Karpas-422 (cell line): ENCODE results near the gene UBE2J2. TPM values are rescaled to one million over a fixed set of nuclear protein-coding genes. Genes with fewer than 3 reads are reported as not detected.

Experiments
- DNase-seq: peaks from one replicate; pipeline ENCODE4 v3.0.0-alpha.2; 2015
- H2AFZ ChIP-seq: fragments of 200-600 bp; sonication (generic); 2 replicates; pipeline ENCODE4 v1.6.1; 2014; ENCODE audit warnings: antibody characterized with exemption, low read length, mixed read lengths
- H3K27ac ChIP-seq: fragments of 200-600 bp; sonication (generic); 2 replicates; pipeline ENCODE4 v1.5.1; 2014; ENCODE audit warnings: mild to moderate bottlenecking, low read length, moderate library complexity
- H3K27me3 ChIP-seq: fragments of 200-600 bp; sonication (generic); 2 replicates; pipeline ENCODE4 v1.6.1; 2014; ENCODE audit warnings: low read length, mixed read lengths
- H3K36me3 ChIP-seq: fragments of 200-600 bp; sonication (generic); 2 replicates; pipeline ENCODE4 v1.6.1; 2014; ENCODE audit warnings: low read length, mixed read lengths; ENCODE audit not compliant: insufficient read depth
- H3K4me1 ChIP-seq: fragments of 200-600 bp; sonication (generic); 2 replicates; pipeline ENCODE4 v1.6.1; 2014; ENCODE audit warnings: mild to moderate bottlenecking, low read length, mixed read lengths
- H3K4me2 ChIP-seq: fragments of 200-600 bp; sonication (generic); 2 replicates; pipeline ENCODE4 v1.6.1; 2014; ENCODE audit warnings: low read length, low read depth, mild to moderate bottlenecking; ENCODE audit not compliant: poor library complexity, severe bottlenecking
- H3K4me3 ChIP-seq: fragments of 200-600 bp; sonication (generic); 2 replicates; pipeline ENCODE4 v1.5.1; 2014; ENCODE audit warnings: mild to moderate bottlenecking, antibody characterized with exemption, low read length, mixed read lengths
- H3K79me2 ChIP-seq: fragments of 200-600 bp; sonication (generic); 2 replicates; pipeline ENCODE4 v1.6.1; 2014; ENCODE audit warnings: mild to moderate bottlenecking, low read length, mixed read lengths
- H3K9ac ChIP-seq: fragments of 200-600 bp; sonication (generic); 2 replicates; pipeline ENCODE4 v1.6.0; 2014; ENCODE audit warnings: low read length
- H3K9me2 ChIP-seq: fragments of 200-600 bp; sonication (generic), shearing (Covaris generic); replicated peaks from 2 replicates; pipeline ENCODE4 v1.6.0; 2014; ENCODE audit warnings: mild to moderate bottlenecking, low read length, moderate library complexity; ENCODE audit not compliant: insufficient read depth
- H3K9me3 ChIP-seq: fragments of 300-700, 200-600 bp; sonication (generic); 2 replicates; pipeline ENCODE4 v1.6.1; 2014; ENCODE audit warnings: low read length, mixed read lengths
- H4K20me1 ChIP-seq: fragments of 200-600 bp; sonication (generic); 2 replicates; pipeline ENCODE4 v1.6.1; 2014; ENCODE audit warnings: mild to moderate bottlenecking, antibody characterized with exemption, low read length, low read depth; ENCODE audit not compliant: insufficient read depth
- total RNA-seq: library from RNA; depleted of rRNA; stranded (reverse); fragments of >200 nt; shearing (Covaris generic); gene quantifications from 2 replicates; pipeline ENCODE4 v1.2.3, GENCODE V29; 2014; ENCODE audit warnings: low replicate concordance

UBE2J2 gene
- total RNA-seq, 1 experiment from 2014 or later = 46.1 TPM

- peaks cover 6% of the 10 kb centered on the region; the same call in 1 of the 2 replicates for H3K36me3 ChIP-seq
- H2AFZ ChIP-seq = peak within 1 kb of the TSS; percentile 3; the same call in 1 of the 2 replicates
- H3K9me2 ChIP-seq = no peaks in the 10 kb centered on the region
- H3K79me2 ChIP-seq = peaks cover 48% of the 10 kb centered on the region
- H3K4me2 ChIP-seq = peak within 1 kb of the TSS; percentile 92
- peaks cover 21% of the 10 kb centered on the region for H3K4me1 ChIP-seq
- H3K9me3 ChIP-seq = no peaks in the 10 kb centered on the region
- no peaks in the 10 kb centered on the region for H3K27me3 ChIP-seq
- H3K9ac ChIP-seq = peak within 1 kb of the TSS; percentile 83
- peaks cover 21% of the 10 kb centered on the region; the same call in 1 of the 2 replicates for H4K20me1 ChIP-seq
- peak; percentile 99 for DNase-seq
- H3K4me3 ChIP-seq = peak within 1 kb of the TSS; percentile 84
- H3K27ac ChIP-seq = peak within 1 kb of the TSS; percentile 50
Measured at GRCh38 chr1:1231400-1232207, 42.0 kb downstream of the UBE2J2 start, which contains the start of gene SDF4. SDF4 (minus strand) TSS chr1:1232001; CDS start chr1:1228772, 3,229 bp downstream.

- peak overlapping the region; percentile 50 for H3K27ac ChIP-seq
- peak overlapping the region; percentile 92 for H3K4me2 ChIP-seq
- H3K9me2 ChIP-seq = no peaks in the 10 kb centered on the region
- H3K9ac ChIP-seq = peak overlapping the region; percentile 83
- H3K4me1 ChIP-seq = peaks cover 21% of the 10 kb centered on the region
- H3K27me3 ChIP-seq = no peaks in the 10 kb centered on the region
- H3K36me3 ChIP-seq = peaks cover 6% of the 10 kb centered on the region; the same call in 1 of the 2 replicates
- peaks cover 21% of the 10 kb centered on the region; the same call in 1 of the 2 replicates for H4K20me1 ChIP-seq
- no peaks in the 10 kb centered on the region for H3K9me3 ChIP-seq
- peaks cover 54% of the 10 kb centered on the region for H3K79me2 ChIP-seq
- H3K4me3 ChIP-seq = peak overlapping the region; percentile 84
- DNase-seq = peak; percentile 70
- peak overlapping the region; percentile 3; the same call in 1 of the 2 replicates for H2AFZ ChIP-seq
Measured at GRCh38 chr1:1230656-1231399, 42.8 kb downstream of the UBE2J2 start.

GRCh38 chr1:1229770-1230169 is 43.9 kb downstream of the UBE2J2 start:
- Histone ChIP-seq H3K9me2 (no peaks in the 10 kb centered on the region), H2AFZ (no peak overlapping the region), H3K79me2 (peaks cover 54% of the 10 kb centered on the region), H3K4me3 (no peak overlapping the region), H3K4me1 (peaks cover 21% of the 10 kb centered on the region), H3K27me3 (no peaks in the 10 kb centered on the region), H3K4me2 (peak overlapping the region; percentile 92), H3K9me3 (no peaks in the 10 kb centered on the region), H4K20me1 (peaks cover 26% of the 10 kb centered on the region; the same call in 1 of the 2 replicates), H3K36me3 (peaks cover 6% of the 10 kb centered on the region; the same call in 1 of the 2 replicates), H3K27ac (no peak overlapping the region), H3K9ac (0 out of 2 replicates have a peak overlapping the region, but pooled peaks have one; percentile 83)
- no peak for DNase-seq

- no peak overlapping the region for H3K9ac ChIP-seq
- no peak overlapping the region for H3K4me3 ChIP-seq
- H3K36me3 ChIP-seq = peaks cover 6% of the 10 kb centered on the region; the same call in 1 of the 2 replicates
- H4K20me1 ChIP-seq = peaks cover 26% of the 10 kb centered on the region; the same call in 1 of the 2 replicates
- peaks cover 21% of the 10 kb centered on the region for H3K4me1 ChIP-seq
- no peak overlapping the region for H2AFZ ChIP-seq
- DNase-seq = no peak
- H3K27ac ChIP-seq = no peak overlapping the region
- H3K9me2 ChIP-seq = no peaks in the 10 kb centered on the region
- H3K27me3 ChIP-seq = no peaks in the 10 kb centered on the region
- peaks cover 54% of the 10 kb centered on the region for H3K79me2 ChIP-seq
- no peaks in the 10 kb centered on the region for H3K9me3 ChIP-seq
- H3K4me2 ChIP-seq = no peak overlapping the region
Measured at GRCh38 chr1:1228596-1229321, 44.9 kb downstream of the UBE2J2 start.

- H3K27me3 ChIP-seq = no peaks in the 10 kb centered on the region
- no peak overlapping the region for H2AFZ ChIP-seq
- H3K4me2 ChIP-seq = no peak overlapping the region
- peaks cover 6% of the 10 kb centered on the region; the same call in 1 of the 2 replicates for H3K36me3 ChIP-seq
- no peak for DNase-seq
- H3K27ac ChIP-seq = no peak overlapping the region
- H3K9ac ChIP-seq = no peak overlapping the region
- H4K20me1 ChIP-seq = peaks cover 21% of the 10 kb centered on the region; the same call in 1 of the 2 replicates
- peaks cover 50% of the 10 kb centered on the region for H3K79me2 ChIP-seq
- H3K4me3 ChIP-seq = no peak overlapping the region
- peaks cover 17% of the 10 kb centered on the region for H3K4me1 ChIP-seq
- H3K9me2 ChIP-seq = no peaks in the 10 kb centered on the region
- no peaks in the 10 kb centered on the region for H3K9me3 ChIP-seq
Measured at GRCh38 chr1:1228187-1228586, 45.5 kb downstream of the UBE2J2 start.

- no peak overlapping the region for H3K27ac ChIP-seq
- DNase-seq = no peak
- no peak overlapping the region for H3K4me2 ChIP-seq
- H3K9me2 ChIP-seq = no peaks in the 10 kb centered on the region
- H3K36me3 ChIP-seq = peaks cover 6% of the 10 kb centered on the region; the same call in 1 of the 2 replicates
- peaks cover 18% of the 10 kb centered on the region; the same call in 1 of the 2 replicates for H4K20me1 ChIP-seq
- H3K4me3 ChIP-seq = no peak overlapping the region
- H3K4me1 ChIP-seq = peaks cover 9% of the 10 kb centered on the region
- H3K79me2 ChIP-seq = peaks cover 45% of the 10 kb centered on the region
- no peaks in the 10 kb centered on the region for H3K9me3 ChIP-seq
- no peaks in the 10 kb centered on the region for H3K27me3 ChIP-seq
- no peak overlapping the region for H2AFZ ChIP-seq
- H3K9ac ChIP-seq = no peak overlapping the region
Measured at GRCh38 chr1:1227386-1227785, 46.3 kb downstream of the UBE2J2 start.

- H3K9ac ChIP-seq = no peak overlapping the region
- H3K27me3 ChIP-seq = no peaks in the 10 kb centered on the region
- no peaks in the 10 kb centered on the region for H3K9me2 ChIP-seq
- H3K4me3 ChIP-seq = no peak overlapping the region
- H3K79me2 ChIP-seq = peaks cover 45% of the 10 kb centered on the region
- no peak overlapping the region for H3K4me2 ChIP-seq
- no peak for DNase-seq
- no peaks in the 10 kb centered on the region for H3K9me3 ChIP-seq
- peaks cover 18% of the 10 kb centered on the region; the same call in 1 of the 2 replicates for H4K20me1 ChIP-seq
- no peak overlapping the region for H3K27ac ChIP-seq
- peaks cover 9% of the 10 kb centered on the region for H3K4me1 ChIP-seq
- H2AFZ ChIP-seq = no peak overlapping the region
- H3K36me3 ChIP-seq = peaks cover 6% of the 10 kb centered on the region; the same call in 1 of the 2 replicates
Measured at GRCh38 chr1:1226566-1227362, 46.9 kb downstream of the UBE2J2 start.
